ENCODE results near the gene PROZ.

PROZ gene

DNA sequence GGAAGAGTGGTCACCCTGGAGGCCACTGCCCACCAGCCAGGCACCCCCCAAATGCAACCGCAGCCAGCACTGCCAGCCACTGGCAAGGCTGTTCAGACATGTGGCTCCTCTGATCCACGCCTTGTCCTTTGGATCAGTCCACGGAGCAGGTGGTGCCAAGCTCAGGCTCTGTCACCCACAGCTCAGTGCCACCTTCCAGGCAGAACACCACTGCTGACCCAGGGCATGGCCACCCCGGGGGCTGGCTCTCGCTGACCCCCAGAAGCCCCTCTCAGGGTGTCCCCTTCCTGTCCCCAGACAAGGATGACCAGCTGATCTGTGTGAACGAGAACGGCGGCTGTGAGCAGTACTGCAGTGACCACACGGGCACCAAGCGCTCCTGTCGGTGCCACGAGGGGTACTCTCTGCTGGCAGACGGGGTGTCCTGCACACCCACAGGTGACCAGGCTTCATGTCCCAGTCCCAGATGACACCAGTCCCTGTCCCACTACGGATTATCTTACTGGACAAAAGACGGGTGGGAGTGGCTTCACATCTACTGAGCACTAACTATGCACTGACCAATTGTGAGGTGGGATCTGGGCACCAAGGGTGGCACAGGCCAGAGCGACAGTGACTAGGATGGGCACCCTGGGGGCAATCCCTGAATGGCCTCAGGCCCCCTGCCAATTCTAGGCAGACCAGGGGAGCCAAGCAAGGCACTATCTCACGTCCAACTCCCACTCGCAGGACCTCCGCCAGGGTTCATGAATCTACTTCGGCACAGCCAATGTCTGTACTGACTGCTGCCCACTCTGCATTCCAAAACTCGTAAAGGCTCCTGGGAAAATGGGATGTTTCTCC lies 42.9 kb upstream of the PROZ start:
- Histone ChIP-seq H3K27ac (ENCODE audit: extremely low read depth, low read depth, low read length) (no peak overlapping the region), H3K36me3 (ENCODE audit: control insufficient read depth in 2 of 2, insufficient read depth in 1 of 2, low read length in 2 of 2) (no peaks in the 10 kb centered on the region), H3K9me3 (ENCODE audit: control insufficient read depth, insufficient read depth, low read depth, low read length) (no peaks in the 10 kb centered on the region), H3K4me3 (ENCODE audit: low read depth, low read length) (no peak overlapping the region), H3K4me1 (ENCODE audit: control insufficient read depth, insufficient read depth, low read length) (no peaks in the 10 kb centered on the region)
- ChIA-PET CTCF (interaction anchor here (0.5 kb wide), 1 partner anchor 9 kb away, joined by 3 read pairs; no protein-coding TSS in a partner anchor), POLR2A (no interaction called here)
- no peak for TF ChIP-seq SALL2 (tag by site-specific recombination; IDR thresholded peaks at IDR 0.05; ENCODE audit: borderline replicate concordance)
- 0 out of 2 replicates have a peak, but pooled peaks have one; percentile 10 for TF ChIP-seq ZFHX2 (tag by site-specific recombination; conservative IDR thresholded peaks at IDR 0.05)
- TF ChIP-seq ZNF530 (tag by site-specific recombination; IDR thresholded peaks at IDR 0.05; ENCODE audit: low read depth) = no peak
- no peak for TF ChIP-seq ZNF623 (tag by site-specific recombination; IDR thresholded peaks at IDR 0.05)
- TF ChIP-seq ZNF155 (tag by site-specific recombination; IDR thresholded peaks at IDR 0.05) = no peak

GRCh38 chr13:113116206-113116800 lies 42.1 kb upstream of the PROZ start:
- H3K4me1 ChIP-seq (ENCODE audit: control insufficient read depth, insufficient read depth, low read length) = no peaks in the 10 kb centered on the region
- POLR2A ChIA-PET = no interaction called here
- CTCF ChIA-PET = interaction anchor here (0.5 kb wide), 1 partner anchor 9 kb away, joined by 3 read pairs; no protein-coding TSS in a partner anchor
- TF ChIP-seq ZNF23 (tag by site-specific recombination; IDR thresholded peaks at IDR 0.05; ENCODE audit: borderline replicate concordance) = no peak
- TF ChIP-seq ZNF10 (tag by site-specific recombination; IDR thresholded peaks at IDR 0.05) = no peak
- TF ChIP-seq ZNF175 (tag by site-specific recombination; IDR thresholded peaks at IDR 0.05) = no peak
- TF ChIP-seq IKZF3 (tag by site-specific recombination; IDR thresholded peaks at IDR 0.05) = no peak
- no peak for TF ChIP-seq ZNF274 (IDR thresholded peaks at IDR 0.05; ENCODE audit: low read length)
- TF ChIP-seq ZNF274 (tag by site-specific recombination; IDR thresholded peaks at IDR 0.05; ENCODE audit: borderline replicate concordance) = no peak
- no peak for TF ChIP-seq ZNF600 (tag by site-specific recombination; IDR thresholded peaks at IDR 0.05)
- TF ChIP-seq REPIN1 (tag by site-specific recombination; IDR thresholded peaks at IDR 0.05; ENCODE audit: low read depth) = no peak
- TF ChIP-seq ZBTB21 (tag by site-specific recombination; IDR thresholded peaks at IDR 0.05) = no peak
- TF ChIP-seq ZNF701 (tag by site-specific recombination; IDR thresholded peaks at IDR 0.05) = no peak
- TF ChIP-seq ZNF610 (tag by site-specific recombination; IDR thresholded peaks at IDR 0.05; ENCODE audit: borderline replicate concordance) = no peak
- no peak for TF ChIP-seq FEZF1 (tag by site-specific recombination; IDR thresholded peaks at IDR 0.05)
- no peak for TF ChIP-seq ZNF335 (tag by site-specific recombination; conservative IDR thresholded peaks at IDR 0.05)
- no peaks in the 10 kb centered on the region for H3K36me3 ChIP-seq (ENCODE audit: control insufficient read depth in 2 of 2, insufficient read depth in 1 of 2, low read length in 2 of 2)
- no peak overlapping the region for H3K4me3 ChIP-seq (ENCODE audit: low read depth, low read length)
- H3K9me3 ChIP-seq (ENCODE audit: control insufficient read depth, insufficient read depth, low read depth, low read length) = no peaks in the 10 kb centered on the region
- H3K27ac ChIP-seq (ENCODE audit: extremely low read depth, low read depth, low read length) = no peak overlapping the region

DNA sequence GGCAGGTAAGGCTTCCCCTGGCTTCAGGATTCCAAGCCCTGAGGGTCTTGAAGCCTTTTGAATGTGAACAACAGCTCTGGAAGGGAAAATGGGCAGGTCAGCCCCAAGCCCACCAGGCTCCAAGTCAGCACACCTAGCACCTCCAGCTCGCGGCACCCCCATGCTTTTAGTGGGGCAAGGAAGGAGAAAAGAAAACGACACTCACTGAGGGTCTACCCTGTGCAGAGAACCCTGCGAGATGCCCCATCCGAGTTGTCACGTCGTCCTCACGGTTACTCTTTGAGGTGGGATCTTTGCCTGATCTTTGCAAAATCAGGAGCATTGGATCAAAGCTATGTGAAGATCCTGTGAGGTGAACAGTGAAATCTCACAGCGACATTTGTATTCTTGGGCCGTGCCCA lies 41.6 kb upstream of the PROZ start:
- POLR2A ChIA-PET = no interaction called here
- Histone ChIP-seq H3K27ac (ENCODE audit: extremely low read depth, low read depth, low read length) (no peak overlapping the region), H3K9me3 (ENCODE audit: control insufficient read depth, insufficient read depth, low read depth, low read length) (no peaks in the 10 kb centered on the region), H3K4me3 (ENCODE audit: low read depth, low read length) (no peak overlapping the region), H3K36me3 (ENCODE audit: control insufficient read depth in 2 of 2, insufficient read depth in 1 of 2, low read length in 2 of 2) (no peaks in the 10 kb centered on the region), H3K4me1 (ENCODE audit: control insufficient read depth, insufficient read depth, low read length) (no peaks in the 10 kb centered on the region)
- CTCF ChIA-PET = interaction anchor here (0.6 kb wide), 1 partner anchor 527 kb away, joined by 6 read pairs; no protein-coding TSS in a partner anchor
- TF ChIP-seq IKZF3 (tag by site-specific recombination; IDR thresholded peaks at IDR 0.05) (no peak), ZNF530 (tag by site-specific recombination; IDR thresholded peaks at IDR 0.05; ENCODE audit: low read depth) (no peak), ZNF211 (tag by site-specific recombination; IDR thresholded peaks at IDR 0.05; ENCODE audit: low read depth) (no peak), ZNF76 (tag by site-specific recombination; IDR thresholded peaks at IDR 0.05; ENCODE audit: borderline replicate concordance, low read depth) (no peak), ZIC2 (tag by site-specific recombination; IDR thresholded peaks at IDR 0.05) (no peak), YY1 (tag by site-specific recombination; IDR thresholded peaks at IDR 0.05) (no peak), ZNF621 (tag by site-specific recombination; IDR thresholded peaks at IDR 0.05) (no peak), ZNF768 (tag by site-specific recombination; IDR thresholded peaks at IDR 0.05) (no peak), ZNF792 (tag by site-specific recombination; IDR thresholded peaks at IDR 0.05) (no peak), ZNF660 (tag by site-specific recombination; IDR thresholded peaks at IDR 0.05) (no peak)
- TF ChIP-seq, protein P1, sequence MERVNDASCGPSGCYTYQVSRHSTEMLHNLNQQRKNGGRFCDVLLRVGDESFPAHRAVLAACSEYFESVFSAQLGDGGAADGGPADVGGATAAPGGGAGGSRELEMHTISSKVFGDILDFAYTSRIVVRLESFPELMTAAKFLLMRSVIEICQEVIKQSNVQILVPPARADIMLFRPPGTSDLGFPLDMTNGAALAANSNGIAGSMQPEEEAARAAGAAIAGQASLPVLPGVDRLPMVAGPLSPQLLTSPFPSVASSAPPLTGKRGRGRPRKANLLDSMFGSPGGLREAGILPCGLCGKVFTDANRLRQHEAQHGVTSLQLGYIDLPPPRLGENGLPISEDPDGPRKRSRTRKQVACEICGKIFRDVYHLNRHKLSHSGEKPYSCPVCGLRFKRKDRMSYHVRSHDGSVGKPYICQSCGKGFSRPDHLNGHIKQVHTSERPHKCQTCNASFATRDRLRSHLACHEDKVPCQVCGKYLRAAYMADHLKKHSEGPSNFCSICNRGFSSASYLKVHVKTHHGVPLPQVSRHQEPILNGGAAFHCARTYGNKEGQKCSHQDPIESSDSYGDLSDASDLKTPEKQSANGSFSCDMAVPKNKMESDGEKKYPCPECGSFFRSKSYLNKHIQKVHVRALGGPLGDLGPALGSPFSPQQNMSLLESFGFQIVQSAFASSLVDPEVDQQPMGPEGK (tag by site-specific recombination; IDR thresholded peaks at IDR 0.05) = no peak
- TF ChIP-seq, protein P2, sequence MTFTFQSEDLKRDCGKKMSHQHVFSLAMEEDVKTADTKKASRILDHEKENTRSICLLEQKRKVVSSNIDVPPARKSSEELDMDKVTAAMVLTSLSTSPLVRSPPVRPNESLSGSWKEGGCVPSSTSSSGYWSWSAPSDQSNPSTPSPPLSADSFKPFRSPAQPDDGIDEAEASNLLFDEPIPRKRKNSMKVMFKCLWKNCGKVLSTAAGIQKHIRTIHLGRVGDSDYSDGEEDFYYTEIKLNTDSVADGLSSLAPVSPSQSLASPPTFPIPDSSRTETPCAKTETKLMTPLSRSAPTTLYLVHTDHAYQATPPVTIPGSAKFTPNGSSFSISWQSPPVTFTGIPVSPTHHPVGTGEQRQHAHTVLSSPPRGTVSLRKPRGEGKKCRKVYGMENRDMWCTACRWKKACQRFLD (tag by site-specific recombination; IDR thresholded peaks at IDR 0.05) = no peak
